HCT116 (cell line): ENCODE data around the gene PRKCH.

Experiments used
- EZH2 ChIP-seq: fragments of 200-600 bp; sonication (generic); IDR thresholded peaks from 2 replicates; pipeline ENCODE4 v1.6.1; 2017; ENCODE audit warnings: antibody characterized with exemption, mixed run types
- POLR2A ChIP-seq: IDR thresholded peaks from 2 replicates; pipeline ENCODE4 v1.7.0; 2011; ENCODE audit warnings: borderline replicate concordance; ENCODE audit not compliant: insufficient read depth, insufficient read length; ENCODE audit errors: extremely low read depth
- RAD21 ChIP-seq: IDR thresholded peaks from 2 replicates; pipeline ENCODE4 v1.6.1; 2012; ENCODE audit warnings: low read depth, mild to moderate bottlenecking
- YY1 ChIP-seq: IDR thresholded peaks from 2 replicates; pipeline ENCODE4 v1.6.1; 2011; ENCODE audit warnings: low read length, low read depth, moderate library complexity, mild to moderate bottlenecking; ENCODE audit not compliant: insufficient replicate concordance; ENCODE audit errors: extremely low read depth
- ZFX ChIP-seq: fragments of 450-650 bp; IDR thresholded peaks from 2 replicates; pipeline ENCODE4 v1.6.1; 2017
- TF ChIP-seq, protein P1 (sequence below), 3 experiments: fragments of 200-600 bp in 1 of 3; sonication (generic) in 1 of 3; IDR thresholded peaks in 2 of 3; conservative IDR thresholded peaks in 1 of 3; 2 replicates each; pipeline ENCODE4 v1.5.1; 2012 to 2017; ENCODE audit warnings: low read depth in 2 of 3, low read length in 2 of 3, antibody characterized with exemption in 1 of 3, borderline replicate concordance in 1 of 3, control low read depth in 1 of 3, mild to moderate bottlenecking in 1 of 3, mixed read lengths in 1 of 3, mixed run types in 1 of 3, moderate library complexity in 1 of 3; ENCODE audit not compliant: insufficient read depth in 1 of 3

DNA sequence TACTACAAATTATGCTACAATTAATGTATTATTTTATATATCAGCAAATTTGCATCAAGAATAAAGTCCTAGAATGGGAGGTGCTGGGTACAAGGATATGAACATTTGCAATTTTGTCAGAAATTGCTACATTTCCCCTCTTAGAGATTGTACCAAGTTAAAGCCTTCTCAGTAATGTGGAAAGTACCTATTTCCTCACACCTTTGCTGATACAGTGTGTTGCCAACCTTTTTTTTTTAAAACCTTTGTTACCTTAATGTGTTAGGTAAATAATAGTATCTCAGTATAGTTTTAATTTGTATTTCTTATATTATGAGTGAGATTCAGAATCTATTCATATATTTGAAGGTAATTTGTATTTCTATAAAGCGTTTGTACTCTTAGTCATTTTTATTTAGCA, 278.6 kb downstream of the PRKCH start:
- TF ChIP-seq RAD21 (no peak), POLR2A (no peak), EZH2 (no peak), ZFX (no peak), YY1 (no peak)
- TF ChIP-seq, protein P1, sequence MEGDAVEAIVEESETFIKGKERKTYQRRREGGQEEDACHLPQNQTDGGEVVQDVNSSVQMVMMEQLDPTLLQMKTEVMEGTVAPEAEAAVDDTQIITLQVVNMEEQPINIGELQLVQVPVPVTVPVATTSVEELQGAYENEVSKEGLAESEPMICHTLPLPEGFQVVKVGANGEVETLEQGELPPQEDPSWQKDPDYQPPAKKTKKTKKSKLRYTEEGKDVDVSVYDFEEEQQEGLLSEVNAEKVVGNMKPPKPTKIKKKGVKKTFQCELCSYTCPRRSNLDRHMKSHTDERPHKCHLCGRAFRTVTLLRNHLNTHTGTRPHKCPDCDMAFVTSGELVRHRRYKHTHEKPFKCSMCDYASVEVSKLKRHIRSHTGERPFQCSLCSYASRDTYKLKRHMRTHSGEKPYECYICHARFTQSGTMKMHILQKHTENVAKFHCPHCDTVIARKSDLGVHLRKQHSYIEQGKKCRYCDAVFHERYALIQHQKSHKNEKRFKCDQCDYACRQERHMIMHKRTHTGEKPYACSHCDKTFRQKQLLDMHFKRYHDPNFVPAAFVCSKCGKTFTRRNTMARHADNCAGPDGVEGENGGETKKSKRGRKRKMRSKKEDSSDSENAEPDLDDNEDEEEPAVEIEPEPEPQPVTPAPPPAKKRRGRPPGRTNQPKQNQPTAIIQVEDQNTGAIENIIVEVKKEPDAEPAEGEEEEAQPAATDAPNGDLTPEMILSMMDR (IDR thresholded peaks at IDR 0.05 in 2 of 3, conservative IDR thresholded peaks at IDR 0.05 in 1 of 3; ENCODE audit: borderline replicate concordance in 1 of 3, insufficient read depth in 1 of 3, low read depth in 2 of 3, low read length in 2 of 3) = no peak
